IPS-NIHi11 (cell line): ENCODE data around the gene SHCBP1L.
"Not testable (repeated sequence)": the region's sequence is repeated elsewhere in the genome, so short reads cannot be mapped to it uniquely, and the experiment has no call there.

Experiments
- DNase-seq: peaks from one replicate; pipeline ENCODE4 v3.0.0; 2012; ENCODE audit warnings: mixed read lengths, low spot score

SHCBP1L gene

DNA sequence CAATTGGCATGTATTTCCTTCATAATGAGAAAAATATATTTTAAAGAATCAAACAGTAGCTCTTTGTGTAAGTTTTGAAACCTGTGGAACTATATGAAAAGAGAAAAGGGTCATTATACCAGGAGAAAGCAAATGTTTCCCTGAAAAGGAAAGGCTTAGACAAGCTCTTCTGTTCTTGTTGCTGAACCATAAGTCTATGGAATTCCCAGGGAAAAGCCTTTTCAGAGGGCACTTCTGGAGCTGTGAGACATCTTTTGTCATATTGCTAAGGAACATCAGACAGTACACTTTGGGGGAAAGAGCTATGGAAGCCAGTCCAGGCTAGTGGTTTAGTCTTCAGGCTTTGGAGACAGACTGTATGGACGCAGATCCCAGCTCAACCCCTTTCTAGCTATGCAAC, 12.1 kb upstream of the SHCBP1L start:
- no peak for DNase-seq

DNA sequence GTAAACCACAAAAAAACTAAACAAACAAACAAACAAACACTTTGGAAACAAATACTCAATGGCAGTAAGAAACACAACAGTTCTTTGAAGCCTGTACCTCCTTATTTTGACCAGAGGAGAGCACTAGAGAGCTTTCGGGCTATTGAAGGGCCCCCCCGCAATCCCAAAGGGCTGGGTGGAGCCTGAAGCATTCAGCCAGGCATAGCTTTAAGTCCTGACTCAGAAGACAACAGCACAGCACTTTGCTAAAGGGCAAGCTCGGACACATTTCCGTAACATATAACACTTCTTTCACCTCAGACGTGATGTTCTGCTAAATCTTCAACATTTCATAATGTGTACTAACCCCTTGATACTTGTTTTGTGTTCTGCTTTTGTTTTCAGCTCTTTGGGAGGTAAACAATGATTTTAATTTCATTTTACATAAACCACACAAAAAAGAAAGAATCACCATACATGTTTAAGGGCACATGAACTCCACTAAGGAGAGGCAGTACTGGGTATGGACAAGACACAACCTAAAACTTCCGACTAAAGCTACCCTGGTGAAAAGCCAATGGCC, 9.7 kb upstream of the SHCBP1L start:
- peak; percentile 85 for DNase-seq

DNA sequence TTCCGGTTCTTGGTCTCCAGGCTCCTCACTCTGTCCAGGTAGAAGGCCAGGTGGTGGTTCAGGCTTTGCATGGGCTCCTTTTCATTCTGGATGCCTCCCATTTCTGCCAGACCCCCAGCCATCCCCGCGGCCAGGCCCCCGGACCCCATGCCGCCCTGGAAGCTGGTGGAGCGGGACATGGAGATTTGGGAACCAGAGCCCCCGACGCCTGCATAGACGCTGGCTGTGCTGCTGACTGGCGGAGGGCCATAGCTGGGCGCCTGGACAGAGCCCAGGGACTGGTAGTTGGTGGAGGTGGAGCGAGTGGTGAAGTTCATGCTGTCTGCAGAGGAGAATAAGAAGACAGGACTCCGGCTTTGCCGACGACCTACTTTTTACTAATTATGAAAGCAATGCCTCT, 7.1 kb upstream of the SHCBP1L start:
- no peak for DNase-seq

DNA sequence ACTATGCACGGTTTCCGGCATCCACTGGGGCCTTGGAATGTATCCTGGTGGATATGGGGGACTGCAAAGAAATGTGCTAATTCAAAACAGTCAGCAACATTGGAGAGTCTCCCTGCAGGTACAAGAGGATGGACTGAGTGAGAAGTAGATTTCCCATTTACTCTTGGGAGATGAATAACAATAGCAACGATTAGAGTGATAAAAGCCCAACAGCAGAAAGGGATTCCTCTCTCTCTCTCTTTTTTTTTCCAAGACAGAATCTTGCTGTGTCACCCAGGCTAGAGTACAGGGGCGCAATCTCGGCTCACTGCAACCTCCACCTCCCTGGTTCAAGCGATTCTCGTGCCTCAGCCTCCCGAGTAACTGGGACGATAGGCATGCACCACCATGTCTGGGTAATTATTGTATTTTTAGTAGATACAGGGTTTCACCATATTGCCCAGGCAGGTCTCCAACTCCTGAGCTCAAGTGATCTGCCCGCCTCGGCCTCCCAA, 5.0 kb upstream of the SHCBP1L start:
- peak; percentile 66 for DNase-seq

DNA sequence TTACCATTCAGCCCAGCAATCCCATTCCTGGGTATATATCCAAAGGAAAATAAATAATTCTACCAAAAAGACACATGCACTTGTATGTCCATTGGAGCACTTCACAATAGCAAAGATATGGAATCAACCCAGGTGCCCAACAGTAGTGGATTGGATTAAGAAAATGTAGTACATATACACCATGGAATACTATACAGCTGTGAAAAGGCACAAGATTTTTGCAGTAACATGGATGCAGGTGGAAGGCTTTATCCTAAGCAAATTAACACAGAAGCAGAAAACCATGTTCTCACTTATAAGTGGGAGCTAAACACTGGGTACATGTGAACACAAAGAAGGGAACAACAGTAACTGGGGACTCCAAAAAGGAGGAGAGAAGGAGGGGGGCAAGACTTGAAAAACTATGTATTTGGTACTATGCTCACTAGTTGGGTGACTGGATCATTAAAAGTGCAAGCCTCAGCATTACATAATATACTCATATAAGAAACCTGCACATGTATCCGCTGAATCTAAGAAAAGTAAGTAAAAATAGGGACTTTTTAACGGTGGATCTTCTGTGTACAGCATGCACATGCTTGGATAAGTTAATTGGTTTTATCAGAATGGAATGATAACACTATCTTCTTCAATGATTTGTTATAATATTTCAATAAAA, 3.9 kb upstream of the SHCBP1L start:
- no peak for DNase-seq

DNA sequence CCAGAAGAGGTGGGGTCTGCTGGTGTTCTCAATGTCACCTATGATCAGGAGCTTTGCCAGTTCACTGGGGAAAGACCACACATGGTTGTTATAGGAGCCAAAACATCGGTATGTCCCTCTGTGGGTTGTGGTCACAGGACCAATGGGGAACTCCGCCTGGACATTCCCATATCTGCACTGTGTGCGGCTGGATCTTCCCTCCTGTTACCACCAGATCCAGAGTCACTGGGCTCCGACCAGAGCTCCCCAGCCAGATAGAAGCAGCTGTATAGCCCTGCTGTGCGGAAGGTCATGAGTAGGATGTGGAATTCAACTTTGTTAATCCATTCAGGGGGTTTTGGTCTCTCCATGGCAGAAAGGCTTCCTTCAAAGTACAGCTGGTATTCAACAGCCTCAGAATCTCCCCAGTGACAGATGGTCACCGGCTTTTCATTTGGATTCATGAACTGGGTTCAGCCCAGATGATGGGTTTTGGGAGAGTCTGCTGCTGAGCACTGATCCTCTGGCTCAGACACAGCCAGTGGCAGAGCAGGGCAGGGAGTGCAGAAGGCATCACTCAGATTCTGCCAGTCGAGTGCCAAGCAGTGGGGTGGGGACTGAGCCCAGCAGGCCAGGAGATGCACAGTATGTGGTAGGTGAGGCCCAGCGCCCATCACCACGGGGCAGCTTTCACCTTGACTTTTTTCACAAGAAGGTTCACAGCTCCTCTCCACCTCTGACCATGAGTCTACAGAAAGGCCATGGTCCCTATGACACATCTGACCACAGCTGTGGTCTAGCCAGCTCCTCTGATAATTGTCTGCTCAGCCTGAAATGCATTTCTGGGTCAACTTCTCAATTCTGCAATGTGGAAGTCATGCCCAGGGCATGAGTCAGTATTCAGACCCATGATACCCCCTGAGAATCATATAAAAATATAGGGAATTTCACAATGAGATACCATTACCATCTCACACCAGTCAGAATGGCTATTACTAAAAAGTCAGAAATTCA, 2.9 kb upstream of the SHCBP1L start:
- DNase-seq: no peak

DNA sequence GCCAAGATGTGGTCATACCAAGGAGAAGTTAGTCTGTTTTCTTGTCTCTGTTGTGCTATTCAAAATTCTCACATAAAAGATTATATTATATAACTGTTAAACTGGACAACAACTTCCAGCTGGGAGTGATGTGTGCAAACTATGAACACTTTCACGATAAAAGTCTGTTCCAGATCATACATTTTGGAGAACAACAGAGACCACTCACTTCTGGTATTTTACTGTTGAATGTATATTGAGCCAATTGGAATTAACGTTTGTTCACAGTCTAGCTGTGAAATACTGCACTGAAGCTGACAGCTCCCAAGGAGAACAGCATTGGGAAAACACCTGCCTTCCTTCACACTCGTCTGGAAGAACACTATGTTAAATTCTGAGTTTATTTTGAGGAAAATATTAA, 860 bp upstream of the SHCBP1L start:
- DNase-seq: no peak

DNA sequence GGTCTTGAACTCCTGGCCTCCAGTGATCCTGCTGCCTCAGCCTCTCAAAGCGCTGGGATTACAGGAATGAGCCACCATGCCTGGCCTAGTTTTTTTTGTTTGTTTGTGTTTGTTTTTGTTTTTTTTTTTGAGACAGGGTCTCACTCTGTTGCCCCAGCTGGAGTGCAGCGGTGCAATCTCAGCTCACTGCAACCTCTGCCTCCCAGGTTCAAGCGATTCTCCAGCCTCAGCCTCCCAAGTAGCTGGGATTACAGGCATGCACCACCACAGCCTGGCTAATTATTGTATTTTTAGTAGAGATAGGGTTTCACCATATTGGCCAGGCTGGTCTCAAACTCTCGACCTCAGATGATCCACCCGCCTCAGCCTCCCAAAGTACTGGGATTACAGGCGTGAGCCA, 9.6 kb downstream of the SHCBP1L start:
- not testable (repeated sequence) for DNase-seq

DNA sequence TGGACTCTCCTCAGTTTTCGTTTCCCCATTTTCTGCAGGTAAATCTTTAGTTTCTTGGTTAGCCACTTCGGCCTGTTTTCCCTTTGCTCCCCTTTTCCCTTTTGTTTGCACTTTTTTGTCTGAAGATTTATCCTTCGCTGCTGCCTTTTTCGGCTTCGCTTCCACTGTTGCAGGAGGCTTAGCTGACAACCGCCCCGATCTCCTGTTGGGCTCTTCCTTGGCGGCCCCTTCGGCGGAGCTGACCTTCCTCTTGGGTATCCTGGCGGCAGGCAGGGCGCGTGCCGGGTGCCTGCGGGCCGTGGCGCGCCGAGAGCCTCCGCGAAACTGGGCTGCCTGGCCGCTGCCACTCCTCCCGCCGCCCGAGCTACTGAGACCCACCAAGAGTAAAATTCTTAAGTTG, 10.8 kb downstream of the SHCBP1L start:
- peak; percentile 73 for DNase-seq

DNA sequence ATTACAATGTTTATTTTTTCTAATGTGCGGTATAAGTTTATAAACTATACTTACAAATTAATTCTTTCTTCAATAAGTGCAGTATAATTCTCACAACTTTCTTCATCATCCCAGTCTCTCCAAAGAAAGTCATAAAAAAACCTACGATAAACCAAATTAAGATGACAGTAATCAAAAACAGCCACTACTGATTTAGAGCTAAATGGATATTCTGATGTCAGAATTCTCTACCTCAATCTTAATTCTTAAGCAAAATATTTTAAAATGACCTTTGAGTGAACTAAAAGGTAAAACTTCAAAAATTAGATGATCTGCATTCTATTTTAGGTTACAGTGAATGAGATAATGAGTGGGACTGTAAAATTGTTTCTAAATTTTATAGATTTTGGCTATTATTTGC, 13.6 kb downstream of the SHCBP1L start:
- DNase-seq: no peak

DNA sequence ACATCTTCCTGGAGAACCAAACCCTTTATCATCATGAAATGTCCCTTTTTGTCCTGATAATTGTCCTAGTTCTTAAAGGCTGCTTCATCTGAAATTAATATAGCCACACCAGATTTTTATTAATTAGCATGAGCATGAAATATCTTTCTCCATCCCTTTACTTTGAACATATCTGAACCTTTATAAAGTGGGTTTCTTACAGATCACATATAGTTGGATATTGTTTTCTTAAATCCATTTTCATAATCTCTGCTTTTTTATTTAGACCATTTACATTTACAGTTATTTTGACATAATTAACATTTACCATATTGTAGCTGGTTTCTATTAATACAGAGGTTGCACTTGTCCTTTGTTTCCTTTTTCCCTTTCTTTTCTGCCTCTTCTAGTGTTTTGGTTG, 17.2 kb downstream of the SHCBP1L start:
- no peak for DNase-seq

DNA sequence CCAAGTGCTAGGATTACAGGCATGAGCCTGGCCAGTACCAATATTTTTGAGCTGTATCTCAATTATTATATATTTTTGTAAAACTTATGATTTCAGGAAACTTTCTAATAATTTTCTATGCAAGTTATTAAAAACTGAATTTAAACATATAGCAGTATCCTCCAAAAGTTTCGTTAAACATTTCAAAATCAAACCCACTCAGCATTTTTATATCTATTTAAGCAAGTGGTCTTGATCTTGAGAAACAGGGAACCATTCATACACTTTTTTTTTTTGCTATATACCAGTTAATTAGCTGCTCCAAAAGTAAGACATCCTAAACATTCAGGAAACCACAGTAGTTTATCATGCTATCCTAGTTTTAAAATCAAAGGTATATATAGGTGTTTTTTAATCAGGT, 22.0 kb downstream of the SHCBP1L start:
- no peak for DNase-seq

DNA sequence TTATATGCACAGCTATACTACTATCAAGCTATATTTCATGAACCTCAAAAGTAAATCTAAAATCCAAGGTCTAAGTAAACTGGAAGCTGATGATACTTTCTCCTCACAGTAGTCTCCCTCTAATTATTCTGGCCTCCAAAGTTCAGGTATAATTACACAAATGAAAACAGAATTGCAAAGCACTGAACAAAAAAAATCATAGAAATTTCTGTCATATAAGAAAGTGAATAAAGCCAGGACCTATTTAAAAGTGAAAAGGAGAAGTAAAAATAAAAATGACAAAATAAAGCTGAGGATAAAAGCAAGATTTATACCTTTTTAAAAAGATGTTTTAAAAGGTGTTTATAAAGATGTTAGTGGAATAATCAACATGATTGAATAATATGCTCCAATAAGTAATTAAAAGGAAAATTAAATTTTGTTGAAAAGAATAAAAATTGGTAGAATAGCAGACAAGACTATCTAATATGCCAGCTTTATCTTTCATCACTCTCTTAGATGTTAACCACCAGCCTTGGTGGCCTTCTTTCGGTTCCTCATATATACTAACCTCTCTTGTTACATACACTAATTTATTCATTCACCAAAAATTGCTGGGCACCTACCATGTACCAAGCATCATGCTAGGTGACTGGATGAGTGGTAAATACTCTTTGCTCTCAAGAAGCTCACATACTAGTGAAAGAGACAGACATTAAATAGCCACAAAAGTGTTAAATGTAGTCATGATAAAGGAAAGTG, 25.1 kb downstream of the SHCBP1L start:
- DNase-seq: no peak

DNA sequence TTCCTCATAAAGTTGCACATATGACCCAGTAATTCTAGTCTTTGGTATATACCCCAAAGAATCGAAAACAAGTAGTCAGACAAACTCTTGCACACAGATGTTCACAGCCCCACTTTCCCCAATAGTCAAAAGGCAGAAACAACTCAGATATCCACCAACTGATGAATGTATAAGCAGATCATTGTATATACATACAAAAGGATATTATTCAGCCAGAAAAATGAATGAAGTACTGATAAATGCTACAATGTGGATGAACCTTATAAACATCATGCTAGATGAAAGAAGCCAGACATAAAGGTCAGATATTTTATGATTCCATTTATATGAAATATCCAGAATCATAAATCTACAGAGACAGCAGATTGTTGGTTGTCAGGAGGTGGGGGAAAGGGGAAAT, 27.3 kb downstream of the SHCBP1L start:
- DNase-seq: no peak

DNA sequence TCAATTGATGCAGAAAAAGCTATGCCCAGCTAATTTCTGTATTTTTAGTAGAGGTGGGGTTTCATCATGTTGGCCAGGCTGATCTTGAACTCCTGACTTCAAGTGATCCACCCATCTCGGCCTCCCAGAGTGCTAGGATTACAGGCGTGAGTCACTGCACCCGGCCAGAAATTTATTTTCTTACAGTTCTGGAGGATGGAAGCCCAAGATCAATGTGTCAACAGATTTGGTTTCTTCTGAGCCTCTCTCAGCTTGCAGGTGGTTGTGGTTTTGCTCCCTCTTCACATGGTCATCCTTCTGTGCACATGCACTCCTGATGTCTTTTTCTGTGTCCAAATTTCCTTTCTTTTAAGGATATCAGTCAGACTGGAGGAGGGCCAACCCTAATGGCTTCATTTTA, 35.6 kb downstream of the SHCBP1L start:
- DNase-seq: no peak

DNA sequence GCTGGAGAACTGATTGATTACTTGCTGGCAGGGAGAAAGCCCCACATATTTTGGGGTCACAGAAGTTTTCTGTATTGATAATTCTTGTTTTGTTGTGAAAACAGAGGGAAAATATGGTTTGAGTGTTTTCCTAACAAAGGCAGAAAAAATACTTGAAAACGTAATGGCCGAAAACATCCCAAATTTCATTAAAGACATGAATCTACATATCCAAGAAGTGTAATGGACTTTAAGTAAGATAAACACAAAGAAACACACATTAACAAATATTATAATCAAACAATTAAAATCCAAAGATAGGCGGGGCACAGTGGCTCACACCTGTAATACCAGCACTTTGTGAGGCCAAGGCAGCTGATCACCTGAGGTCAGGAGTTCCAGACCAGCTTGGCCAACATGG, 39.6 kb downstream of the SHCBP1L start:
- DNase-seq: no peak

DNA sequence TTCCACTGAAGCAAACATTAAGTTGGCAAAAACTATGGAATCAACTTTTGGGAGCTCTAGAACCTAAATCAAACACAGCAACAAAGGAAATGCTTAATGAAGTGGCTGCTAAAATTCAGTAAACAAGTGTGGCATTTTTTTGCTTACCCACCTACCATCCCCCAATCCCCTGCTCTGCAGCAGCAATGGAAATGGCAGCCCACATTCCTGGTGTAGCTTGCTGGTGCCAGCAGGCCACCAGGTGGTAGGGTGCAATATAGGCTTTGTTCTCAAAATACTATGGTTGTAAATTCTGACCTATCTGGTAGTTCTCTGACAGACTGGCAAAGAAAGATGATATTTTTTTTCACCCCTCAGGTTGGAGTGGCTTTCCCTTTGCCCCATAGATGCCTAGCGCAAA, 42.8 kb downstream of the SHCBP1L start:
- DNase-seq: peak; percentile 40

DNA sequence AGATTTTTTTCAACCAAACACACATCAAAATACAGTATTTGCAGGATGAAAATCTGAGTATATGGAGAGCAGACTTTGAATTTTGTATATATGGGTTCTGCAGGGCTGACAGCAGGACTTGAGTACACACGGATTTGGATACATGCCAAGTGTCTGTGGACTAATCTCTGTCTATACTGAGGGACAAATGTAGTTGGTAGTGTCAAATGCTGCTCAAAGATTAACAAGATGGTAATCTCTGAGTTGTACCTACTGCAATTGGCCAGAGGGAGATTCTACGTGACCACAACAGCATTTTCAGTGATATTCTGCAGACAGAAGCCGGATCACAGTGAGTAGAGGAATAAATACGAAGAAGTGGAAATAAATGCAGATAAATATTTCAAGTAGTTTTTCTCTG, 43.4 kb downstream of the SHCBP1L start:
- DNase-seq: no peak

DNA sequence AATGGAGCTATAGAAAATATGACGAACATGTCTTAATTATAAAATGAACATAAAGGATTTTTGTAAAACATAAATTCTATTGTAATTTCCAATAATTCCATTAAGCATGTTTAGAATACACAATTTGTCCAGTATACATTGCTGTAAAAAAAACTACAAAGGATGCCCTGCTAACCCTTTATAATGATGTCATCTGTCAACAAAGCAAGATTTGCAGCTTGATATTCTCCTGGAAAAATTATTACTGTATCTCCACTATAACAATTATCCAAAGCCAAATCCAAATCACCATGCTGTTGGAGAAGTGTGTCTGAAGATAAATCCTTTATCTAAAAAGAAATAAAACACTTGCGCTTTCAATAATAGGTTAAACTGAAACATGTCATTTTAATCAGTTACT, 47.6 kb downstream of the SHCBP1L start:
- no peak for DNase-seq

DNA sequence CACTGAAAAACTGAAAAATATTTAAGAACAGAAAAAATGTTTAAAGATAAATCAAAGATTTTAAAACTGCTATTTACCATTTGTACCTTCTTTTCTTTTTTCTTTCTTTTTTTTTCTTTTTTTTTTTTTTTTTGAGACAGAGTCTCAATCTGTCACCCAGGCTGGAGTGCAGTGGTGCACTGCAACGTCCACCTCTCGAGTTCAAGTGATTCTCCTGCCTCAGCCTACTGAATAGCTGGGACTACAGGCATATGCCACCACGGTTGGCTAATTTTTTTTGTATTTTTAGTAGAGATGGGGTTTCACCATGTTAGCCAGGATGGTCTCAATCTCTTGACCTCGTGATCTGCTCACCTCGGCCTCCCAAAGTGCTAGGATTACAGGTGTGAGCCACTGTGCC, 51.0 kb downstream of the SHCBP1L start:
- DNase-seq: not testable (repeated sequence)

DNA sequence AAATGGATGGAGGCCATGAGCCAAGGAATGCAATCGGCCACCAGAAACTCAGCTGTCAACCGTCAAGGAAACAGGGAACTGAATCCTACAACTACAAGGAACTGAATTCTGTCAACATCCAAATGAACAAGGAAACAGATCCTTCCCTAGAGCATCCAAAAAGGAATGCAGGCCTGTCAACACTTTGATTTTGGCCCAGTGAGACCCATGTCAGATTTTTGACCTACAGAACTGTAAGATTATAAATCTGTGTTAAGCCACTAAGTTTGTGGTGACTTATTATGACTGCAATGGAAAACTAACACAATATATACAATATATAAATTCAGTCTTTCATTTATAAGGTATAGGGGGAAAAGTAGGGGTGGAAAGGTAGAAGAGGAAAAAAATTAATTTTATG, 55.3 kb downstream of the SHCBP1L start:
- no peak for DNase-seq

DNA sequence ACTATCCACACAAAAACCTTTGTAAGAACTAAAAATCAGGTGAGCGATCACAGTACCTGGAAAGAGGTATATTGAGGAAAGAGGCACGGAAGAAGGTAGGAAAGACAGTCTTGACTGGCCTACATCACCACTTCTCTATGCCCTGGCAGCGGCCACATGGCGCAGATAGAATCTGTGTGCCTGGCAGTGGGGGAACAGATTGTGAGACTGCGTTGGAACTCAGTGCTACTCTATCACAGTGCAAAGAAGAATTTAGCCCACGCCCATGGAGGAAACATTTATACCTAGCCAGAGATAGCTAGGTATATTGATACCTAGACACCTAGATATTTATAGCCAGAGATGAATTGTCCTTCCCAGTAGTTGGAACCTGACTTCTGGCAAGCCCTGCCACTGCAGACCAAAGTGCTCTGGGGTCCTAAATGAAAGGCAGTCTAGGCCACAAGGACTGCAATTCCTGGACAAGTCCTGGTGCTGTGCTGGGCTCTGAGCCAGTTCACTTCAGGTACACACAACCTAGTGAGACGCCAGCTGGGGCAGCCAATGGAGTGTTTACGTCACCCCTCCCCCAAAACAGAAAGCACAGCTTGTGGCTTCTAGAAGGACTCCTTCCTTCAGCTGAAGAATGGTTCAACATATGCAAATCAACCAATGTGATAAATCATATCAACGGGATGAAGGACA, 61.9 kb downstream of the SHCBP1L start:
- no peak for DNase-seq
